HL-60/S4 treated with phorbol 12-myristate 13-acetate at 8.2 ng/mL for 4 days and 3 days (cell line): Measurements from ENCODE around the gene APPL2.

Source experiments
- in situ Hi-C: fragments of 300-500 bp; cut with MboI; formaldehyde crosslinking; loops from 2 replicates; pipeline ENCODE4 v1.15.0; 2022; ENCODE audit warnings: low sequenced_read_pairs

APPL2 gene

GRCh38 chr12:105223352-105223845, 12.6 kb downstream of the APPL2 start:
- in situ Hi-C loops: no loop called here

DNA sequence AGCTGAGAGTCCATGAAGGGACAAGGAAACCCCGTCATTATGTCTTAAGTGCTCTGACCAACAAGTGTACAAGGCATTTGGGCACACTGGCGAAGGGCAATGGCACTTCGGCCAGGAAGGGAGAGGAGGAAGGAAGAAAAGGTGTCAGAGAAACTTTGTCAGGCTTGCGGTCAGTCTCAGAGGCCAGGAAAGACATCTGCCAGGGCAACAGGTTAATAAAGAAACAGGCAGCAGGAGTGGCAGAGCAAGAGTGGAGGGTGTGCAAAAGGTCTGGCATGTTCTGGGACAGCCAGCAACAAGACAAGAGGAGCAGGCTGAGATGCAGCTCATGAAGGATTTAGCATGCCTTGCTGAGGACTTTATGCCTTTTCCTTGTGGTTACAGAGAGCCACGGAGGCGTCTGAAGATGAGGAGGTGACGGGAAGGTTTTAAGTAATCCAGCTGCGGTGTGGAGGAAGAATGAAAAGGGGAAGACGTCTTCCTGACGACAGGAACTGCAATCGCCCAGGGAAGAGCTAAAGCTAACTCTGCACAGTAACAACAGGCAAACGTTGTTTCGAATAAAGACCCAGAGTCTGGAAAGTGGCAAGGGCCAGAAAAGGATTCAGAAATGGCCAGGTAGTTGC, 13.1 kb downstream of the APPL2 start:
- in situ Hi-C loops: no loop called here

- in situ Hi-C loops: no loop called here
Observed at GRCh38 chr12:105222284-105222655, 13.7 kb downstream of the APPL2 start.

DNA sequence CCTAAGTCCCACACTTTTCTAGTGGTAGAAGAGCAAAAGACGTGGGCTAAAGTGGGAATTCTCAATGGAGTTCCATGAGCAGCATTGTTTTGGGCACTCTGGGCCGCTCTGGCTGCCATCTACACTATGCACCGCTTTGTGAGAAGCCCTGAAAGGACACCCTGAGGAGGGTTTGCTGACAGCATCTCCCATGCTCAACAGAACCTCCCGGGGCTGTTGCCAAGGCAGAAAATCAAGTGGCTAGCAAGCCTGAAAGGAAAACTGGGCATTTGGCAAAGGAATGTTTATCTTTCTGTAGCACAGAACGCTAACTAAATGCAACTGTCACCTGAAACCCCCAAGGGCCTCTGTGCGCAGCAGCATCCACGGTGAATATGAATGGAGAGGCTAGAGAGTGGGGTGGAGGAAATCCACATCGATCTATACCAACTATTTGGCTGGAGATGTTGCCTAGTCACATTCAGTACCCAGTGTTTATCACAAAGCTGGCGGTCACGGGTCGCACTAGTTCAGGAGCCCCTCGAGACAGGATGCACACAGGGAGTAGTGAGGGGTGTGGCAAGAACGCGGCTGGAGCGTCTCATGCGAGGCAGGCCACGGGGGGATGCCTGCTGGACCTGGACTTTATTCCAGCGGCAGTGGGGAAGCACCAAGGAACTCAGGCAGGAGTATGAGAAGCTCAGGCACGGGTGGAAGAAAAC, 14.2 kb downstream of the APPL2 start:
- in situ Hi-C loops: no loop called here

DNA sequence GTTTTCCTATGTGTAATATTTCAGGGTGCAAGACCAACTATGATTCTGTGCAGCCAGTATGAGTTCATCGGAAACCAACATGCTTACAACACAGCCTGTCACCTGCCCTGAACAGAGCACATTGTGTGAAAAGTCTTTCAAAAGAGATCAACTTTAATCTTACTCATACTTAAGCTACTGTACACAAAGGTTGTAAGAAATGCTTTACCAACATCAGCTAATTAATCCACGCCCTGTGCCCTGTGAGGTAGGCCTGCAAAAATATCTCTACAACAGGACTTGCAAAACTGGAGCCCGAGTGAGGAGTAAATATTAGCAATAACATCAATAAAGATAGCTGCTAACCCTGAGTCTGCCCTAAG, 15.1 kb downstream of the APPL2 start:
- in situ Hi-C loops: no loop called here

DNA sequence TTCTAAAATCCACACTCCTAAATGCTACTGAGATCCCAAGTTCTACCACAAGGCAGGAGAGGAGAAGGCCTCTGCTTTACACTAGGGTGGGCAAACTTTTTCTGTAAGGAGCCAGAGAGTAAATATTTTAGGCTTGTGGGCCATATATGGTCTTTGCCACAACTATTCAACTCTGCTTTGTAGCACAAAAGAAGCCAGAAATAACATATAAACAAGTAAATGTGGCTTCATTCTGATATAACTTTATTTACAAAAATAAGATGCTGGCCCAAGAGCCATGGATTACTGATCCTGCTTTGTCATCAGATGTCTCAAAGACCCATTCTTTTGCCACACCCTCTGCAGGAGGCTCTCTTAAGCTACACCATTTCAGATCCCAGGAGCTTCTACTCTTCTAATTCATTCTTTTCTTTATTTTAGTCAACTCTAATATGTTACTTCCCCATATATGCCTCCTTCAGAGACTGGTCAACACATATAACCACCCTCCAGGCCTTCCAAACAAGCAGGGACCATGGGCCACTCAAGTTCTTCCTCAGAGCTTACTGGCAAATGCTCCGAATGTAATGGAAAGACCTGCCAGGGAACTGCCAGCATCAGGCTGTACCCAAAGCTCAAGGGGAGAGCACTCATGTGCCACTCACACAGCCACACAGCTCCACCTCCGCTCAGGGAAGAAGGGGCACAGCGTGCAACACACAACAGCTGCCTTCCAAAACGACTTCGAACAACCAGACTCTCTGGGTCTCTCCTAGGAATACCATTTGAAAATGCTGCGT, 15.6 kb downstream of the APPL2 start:
- in situ Hi-C loops: no loop called here

GRCh38 chr12:105219261-105220028, 16.5 kb downstream of the APPL2 start:
- in situ Hi-C loops: no loop called here

GRCh38 chr12:105218434-105218833, 17.5 kb downstream of the APPL2 start:
- in situ Hi-C loops: no loop called here

GRCh38 chr12:105214670-105215375, 21.2 kb downstream of the APPL2 start:
- in situ Hi-C loops: no loop called here

DNA sequence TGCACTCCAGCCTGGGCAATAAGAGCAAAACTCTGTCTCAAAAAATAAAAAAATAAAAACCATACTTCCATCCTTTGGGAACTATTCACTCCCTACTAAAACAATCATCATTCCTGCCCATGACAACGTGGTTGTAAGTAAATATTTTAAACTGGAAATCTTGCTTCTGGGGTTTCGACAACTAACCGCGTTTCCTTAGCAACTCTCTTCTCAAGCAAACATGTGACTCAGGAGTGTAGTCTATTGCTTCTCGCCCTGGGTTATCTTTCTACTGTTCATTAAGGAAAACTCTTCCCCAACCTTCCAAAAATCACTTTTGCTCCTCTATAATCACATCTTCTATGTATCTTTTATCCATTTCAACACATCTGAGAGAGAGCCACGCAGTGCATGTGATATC, 21.8 kb downstream of the APPL2 start:
- in situ Hi-C loops: no loop called here

DNA sequence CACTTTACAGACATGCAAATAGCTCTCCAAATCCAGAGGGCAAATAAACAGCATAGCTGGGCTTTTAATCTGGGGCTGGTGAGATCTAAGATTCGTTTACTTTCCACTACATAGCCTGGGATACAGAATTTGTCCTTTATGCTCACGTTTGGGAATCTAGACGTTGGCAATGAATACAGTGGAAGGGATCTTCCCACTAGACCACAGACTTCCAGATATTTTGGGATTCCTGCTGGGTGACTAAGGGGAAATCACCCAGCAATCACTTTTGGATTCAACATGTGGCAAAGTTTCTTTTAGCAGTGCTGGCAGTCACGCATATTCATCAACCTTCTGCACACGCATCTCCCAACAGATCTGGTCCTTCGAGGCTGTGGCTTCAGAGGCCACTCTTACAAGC, 23.5 kb downstream of the APPL2 start:
- in situ Hi-C loops: no loop called here

DNA sequence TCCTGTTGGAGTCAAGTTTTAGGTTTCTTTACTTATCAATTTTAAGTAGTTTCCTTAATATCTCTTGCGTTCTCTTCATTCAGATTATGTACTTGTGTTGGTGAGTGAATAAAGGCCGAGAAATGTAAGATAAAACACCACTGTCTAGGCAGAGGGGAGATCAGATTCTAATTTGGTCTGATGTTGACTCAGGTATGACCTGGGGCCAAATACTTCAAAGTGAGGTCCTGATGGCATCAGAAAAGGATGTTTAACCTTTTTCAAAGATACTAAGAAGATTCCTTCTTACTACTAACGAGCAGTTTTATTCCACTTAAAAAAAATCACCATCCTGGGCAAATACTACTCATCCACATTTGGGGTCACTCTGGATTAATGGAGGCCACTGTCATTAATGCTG, 26.9 kb downstream of the APPL2 start:
- in situ Hi-C loops: no loop called here

GRCh38 chr12:105206686-105207374, 29.1 kb downstream of the APPL2 start:
- in situ Hi-C loops: no loop called here

- in situ Hi-C loops: no loop called here
Observed at GRCh38 chr12:105205322-105206048, 30.5 kb downstream of the APPL2 start.

DNA sequence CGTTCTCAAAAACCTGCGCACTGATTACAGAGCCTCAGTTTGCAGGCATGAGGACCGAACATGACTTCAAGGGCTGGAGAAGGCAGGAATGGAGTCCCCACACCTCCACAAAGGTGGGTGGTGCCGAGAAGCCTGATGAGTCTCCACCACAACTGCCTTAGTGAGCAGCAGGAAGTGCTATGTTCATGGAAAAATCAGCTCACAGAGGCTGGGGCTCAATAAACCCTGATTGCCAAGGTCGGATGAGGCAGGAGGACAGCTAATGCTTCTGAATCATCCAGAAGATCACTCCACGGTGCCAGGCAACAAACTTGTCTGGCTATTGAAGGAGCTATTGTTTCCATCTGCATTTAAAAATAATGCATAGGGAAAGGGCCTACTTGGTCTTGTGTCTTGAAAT, 31.1 kb downstream of the APPL2 start:
- in situ Hi-C loops: no loop called here

DNA sequence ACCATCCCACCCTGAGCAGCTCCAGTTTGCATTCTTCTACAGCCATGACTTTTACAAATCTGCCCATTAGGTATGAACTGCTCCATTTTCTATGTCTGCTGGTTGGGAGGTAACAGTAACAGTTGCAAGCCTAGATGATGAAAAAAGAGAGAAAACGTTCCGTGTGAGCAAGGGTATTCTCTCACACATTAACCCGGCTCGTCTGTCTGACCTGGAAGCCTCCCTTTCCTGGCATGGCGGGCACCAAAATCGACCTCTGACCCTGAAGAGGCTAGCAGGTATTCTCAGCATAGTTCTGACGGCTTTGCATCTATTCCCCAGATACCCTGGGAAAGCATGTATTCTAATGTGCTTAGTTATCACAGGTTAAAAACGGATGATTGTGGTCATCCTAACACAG, 31.8 kb downstream of the APPL2 start:
- in situ Hi-C loops: no loop called here

- in situ Hi-C loops: no loop called here
Observed at GRCh38 chr12:105202202-105202601, 33.8 kb downstream of the APPL2 start.

DNA sequence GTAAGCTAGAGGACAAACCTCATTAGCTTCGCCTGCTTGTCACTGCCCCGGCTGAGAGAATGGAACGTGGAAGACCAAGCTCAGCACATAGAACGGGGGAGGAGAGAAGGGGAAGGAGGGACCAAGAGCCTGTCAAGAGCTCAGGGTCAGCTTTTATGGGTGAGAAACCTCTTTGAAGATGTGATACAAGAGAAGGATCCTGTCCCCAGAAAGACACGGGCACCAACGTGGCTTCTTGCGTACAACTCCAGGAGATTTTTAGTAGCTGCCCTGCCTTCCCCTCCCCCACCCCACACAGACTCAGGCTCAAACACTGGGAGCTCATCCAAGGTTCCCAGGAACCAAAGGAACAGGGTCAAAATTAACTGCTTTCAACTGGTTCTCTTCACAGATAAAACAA, 34.7 kb downstream of the APPL2 start:
- in situ Hi-C loops: no loop called here

- in situ Hi-C loops: no loop called here
Observed at GRCh38 chr12:105200385-105200784, 35.6 kb downstream of the APPL2 start.
